Measurements from ENCODE around the gene TMED6. TPM values are rescaled to one million over a fixed set of nuclear protein-coding genes. Genes with fewer than 3 reads are reported as not detected.

The TMED6 gene
- total RNA-seq, 4 donors from 2014 or later = 0.88 to 1.3 TPM; not detected in 2

DNA sequence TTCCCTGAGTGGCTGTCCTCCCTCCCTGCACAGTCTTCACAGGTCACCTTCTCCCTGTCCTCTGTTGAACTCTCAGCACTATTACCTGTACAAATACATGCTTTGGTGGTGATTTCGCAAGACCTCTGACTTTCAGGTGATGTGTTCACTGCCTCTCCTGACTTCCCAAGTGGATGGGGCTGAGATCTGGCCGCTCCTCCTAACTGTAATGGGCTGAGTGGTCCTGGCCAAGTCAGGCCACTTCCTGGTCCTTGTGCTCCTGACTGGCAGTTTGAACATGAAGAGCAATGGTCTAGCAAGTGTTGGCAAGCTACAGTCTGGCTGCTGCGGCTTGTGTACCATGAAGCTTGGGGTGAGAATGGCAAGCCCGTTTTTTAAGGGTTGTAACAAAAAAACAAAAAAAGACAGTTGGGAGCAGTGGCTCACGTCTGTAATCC is 11.7 kb upstream of the TMED6 start:
- TF ChIP-seq, protein P1, sequence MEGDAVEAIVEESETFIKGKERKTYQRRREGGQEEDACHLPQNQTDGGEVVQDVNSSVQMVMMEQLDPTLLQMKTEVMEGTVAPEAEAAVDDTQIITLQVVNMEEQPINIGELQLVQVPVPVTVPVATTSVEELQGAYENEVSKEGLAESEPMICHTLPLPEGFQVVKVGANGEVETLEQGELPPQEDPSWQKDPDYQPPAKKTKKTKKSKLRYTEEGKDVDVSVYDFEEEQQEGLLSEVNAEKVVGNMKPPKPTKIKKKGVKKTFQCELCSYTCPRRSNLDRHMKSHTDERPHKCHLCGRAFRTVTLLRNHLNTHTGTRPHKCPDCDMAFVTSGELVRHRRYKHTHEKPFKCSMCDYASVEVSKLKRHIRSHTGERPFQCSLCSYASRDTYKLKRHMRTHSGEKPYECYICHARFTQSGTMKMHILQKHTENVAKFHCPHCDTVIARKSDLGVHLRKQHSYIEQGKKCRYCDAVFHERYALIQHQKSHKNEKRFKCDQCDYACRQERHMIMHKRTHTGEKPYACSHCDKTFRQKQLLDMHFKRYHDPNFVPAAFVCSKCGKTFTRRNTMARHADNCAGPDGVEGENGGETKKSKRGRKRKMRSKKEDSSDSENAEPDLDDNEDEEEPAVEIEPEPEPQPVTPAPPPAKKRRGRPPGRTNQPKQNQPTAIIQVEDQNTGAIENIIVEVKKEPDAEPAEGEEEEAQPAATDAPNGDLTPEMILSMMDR (IDR thresholded peaks at IDR 0.05; ENCODE audit: low read depth) = no peak

DNA sequence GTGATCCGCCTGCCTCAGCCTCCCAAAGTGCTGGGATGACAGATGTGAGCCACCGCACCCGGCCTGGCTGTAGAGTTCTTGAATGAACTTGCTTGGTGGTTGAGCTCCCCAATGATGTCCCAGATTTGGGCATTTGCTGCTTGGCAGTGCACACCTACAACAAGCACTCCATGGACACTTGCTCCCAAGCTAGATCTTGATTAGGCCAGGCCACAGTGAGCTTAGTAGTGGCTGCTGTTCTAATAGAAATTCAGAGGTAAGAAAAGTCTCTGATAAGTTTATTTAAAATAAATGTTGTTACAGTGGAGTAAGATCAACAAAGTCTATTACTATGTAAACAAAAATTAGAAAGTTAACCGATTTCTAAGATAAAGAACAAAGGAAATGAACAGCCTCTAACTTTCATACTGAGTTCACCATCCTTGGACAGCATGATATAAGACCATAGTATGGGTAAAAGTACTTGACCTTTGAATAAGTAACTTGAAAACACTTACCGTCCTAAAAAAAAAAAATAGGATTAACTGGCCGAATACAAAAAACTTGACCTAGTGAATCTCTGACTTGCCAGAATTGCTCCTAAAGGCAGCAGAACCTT is 951 bp downstream of the TMED6 start:
- TF ChIP-seq, protein P1 (IDR thresholded peaks at IDR 0.05; ENCODE audit: low read depth) = no peak

DNA sequence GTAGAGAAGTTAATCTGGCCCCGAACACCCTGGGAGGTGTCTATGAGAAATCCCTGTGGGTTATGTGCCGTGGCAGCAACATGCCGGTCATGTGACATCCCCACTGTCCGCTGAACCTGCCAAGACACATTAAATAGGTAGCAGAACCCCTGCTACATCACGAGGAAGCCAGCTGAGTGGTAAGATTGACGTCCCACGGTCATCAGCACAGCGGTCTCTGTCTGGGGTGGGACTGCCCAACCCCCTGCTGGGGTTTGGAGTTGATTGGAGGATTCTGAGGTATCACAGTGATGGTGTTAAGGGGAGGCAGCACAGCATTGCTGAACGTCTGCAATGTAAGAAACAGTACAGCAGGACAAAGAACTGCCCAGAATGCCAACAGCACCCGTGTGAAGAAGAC is 2.0 kb downstream of the TMED6 start:
- TF ChIP-seq, protein P1 (IDR thresholded peaks at IDR 0.05; ENCODE audit: low read depth) = no peak

DNA sequence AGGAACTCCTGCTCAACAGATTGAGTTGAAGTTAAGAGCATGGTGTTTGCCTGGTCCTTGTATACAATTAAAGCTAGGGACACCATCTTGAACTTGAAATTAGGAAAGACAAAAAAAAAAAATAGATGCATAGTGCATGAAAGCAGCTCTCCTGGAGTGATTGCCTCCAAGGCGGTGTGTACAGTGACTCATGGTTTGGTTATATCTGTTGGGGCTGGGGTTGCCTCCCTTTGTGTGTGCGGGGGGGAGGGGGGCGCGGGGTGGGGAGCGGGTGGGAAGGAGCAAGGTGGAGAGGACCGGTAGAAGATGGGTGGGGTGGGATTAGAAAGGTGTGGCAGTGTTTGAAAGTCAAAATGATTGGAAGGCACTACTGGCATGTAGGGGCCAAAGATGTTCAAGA is 3.4 kb downstream of the TMED6 start:
- TF ChIP-seq, protein P1 (IDR thresholded peaks at IDR 0.05; ENCODE audit: low read depth) = no peak

DNA sequence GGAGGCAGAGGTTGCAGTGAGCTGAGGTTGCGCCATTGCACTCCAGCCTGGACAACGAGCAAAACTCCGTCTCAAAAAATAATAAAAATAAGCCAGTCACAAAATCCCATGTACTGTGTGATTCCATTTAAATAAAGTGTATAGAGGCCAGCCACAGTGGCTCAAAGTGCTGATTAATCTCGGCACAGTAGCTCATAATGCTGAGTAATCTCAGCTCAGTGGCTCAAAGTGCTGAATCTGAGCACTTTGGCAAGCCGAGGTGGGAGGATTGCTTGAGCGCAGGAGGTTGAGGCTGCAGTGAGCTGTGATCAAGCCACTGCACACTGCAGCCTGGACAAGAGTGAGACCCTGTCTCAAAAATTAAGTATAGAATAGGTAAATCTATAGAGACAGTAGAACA is 4.9 kb downstream of the TMED6 start:
- TF ChIP-seq, protein P1 (IDR thresholded peaks at IDR 0.05; ENCODE audit: low read depth) = no peak

DNA sequence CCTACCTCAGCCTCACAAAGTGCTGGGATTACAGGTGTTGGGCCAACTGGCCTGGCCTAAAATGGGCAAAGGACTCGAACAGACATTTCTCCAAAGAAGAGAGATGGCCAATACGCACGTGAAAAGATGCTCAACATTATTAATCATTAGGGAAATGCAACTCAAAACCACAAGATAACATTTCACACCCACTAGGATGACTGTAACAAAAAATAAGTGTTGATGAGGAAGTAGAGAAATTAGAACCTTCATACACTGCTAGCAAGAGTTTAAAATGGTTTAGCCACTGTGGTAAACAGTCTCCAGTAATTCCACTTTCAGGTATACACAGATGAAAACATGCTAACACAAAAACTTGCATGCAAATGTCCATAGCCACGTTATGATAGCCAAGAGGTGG is 5.7 kb downstream of the TMED6 start:
- TF ChIP-seq, protein P1 (IDR thresholded peaks at IDR 0.05; ENCODE audit: low read depth) = no peak

DNA sequence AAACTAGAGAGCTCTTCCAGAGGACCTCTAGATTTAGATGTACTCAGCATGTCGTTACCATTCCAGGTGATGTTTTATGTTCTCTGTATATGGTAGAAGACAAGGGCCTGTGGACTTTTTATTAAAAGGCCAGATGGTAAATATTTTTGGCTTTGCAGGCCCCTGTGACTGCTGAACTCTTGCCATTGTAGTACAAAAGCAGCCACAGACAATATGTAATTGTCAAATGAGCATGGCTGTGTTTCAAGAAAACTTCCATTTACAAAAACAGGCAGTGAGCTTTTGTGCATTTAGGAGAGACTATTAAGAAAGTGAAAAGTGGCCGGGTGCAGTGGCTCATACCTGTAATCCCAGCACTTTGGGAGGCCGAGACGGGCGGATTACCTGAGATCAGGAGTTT is 7.4 kb downstream of the TMED6 start:
- TF ChIP-seq, protein P1 (IDR thresholded peaks at IDR 0.05; ENCODE audit: low read depth) = no peak
